ENCODE measurements around the gene KLHL7.

DNA sequence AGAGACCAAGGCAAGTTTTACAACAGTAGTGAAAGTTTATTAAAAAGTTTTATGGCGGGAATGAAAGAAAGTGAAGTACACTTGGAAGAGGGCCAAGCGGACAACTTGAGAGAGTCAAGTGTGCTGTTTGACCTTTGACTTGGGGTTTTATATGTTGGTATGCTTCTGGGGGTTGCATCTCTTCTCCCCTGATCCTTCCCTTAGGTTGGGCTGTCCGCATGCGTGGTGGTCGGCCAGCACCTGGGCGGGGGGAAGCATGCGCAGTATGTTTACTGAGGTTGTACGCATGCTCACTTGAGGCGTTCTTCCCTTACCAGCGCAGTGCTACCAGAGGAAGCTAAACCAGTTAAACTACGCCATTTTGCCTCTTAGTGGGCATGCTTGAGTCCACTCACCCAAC is 108.2 kb downstream of the KLHL7 start:
- TF ChIP-seq, protein P1, sequence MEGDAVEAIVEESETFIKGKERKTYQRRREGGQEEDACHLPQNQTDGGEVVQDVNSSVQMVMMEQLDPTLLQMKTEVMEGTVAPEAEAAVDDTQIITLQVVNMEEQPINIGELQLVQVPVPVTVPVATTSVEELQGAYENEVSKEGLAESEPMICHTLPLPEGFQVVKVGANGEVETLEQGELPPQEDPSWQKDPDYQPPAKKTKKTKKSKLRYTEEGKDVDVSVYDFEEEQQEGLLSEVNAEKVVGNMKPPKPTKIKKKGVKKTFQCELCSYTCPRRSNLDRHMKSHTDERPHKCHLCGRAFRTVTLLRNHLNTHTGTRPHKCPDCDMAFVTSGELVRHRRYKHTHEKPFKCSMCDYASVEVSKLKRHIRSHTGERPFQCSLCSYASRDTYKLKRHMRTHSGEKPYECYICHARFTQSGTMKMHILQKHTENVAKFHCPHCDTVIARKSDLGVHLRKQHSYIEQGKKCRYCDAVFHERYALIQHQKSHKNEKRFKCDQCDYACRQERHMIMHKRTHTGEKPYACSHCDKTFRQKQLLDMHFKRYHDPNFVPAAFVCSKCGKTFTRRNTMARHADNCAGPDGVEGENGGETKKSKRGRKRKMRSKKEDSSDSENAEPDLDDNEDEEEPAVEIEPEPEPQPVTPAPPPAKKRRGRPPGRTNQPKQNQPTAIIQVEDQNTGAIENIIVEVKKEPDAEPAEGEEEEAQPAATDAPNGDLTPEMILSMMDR (IDR thresholded peaks at IDR 0.05; ENCODE audit: low read depth, low read length), result no peak
- TF ChIP-seq EZH2phosphoT487 (IDR thresholded peaks at IDR 0.05; ENCODE audit: low read depth), result no peak
